Esophagus squamous epithelium (tissue), 5 donors: ENCODE measurements around the gene THADA. TPM values are rescaled to one million over a fixed set of nuclear protein-coding genes. Genes with fewer than 3 reads are reported as not detected.

Source experiments
- DNase-seq: peaks from one replicate; lab custom pipeline; 2025; lab: John Stamatoyannopoulos, UW
- H3K27ac ChIP-seq, 4 donors: fragments of 200-600 bp; sonication (generic); one replicate each; pipeline ENCODE4 v1.5.1; 2016 to 2019; ENCODE audit warnings: mild to moderate bottlenecking in 1 of 4
- H3K27me3 ChIP-seq, 4 donors: fragments of 200-600 bp; sonication (generic); 1 replicate in 3 of 4; 2 replicates in 1 of 4; pipeline versions ENCODE4 v1.5.1 to v1.6.0; 2017 to 2021; ENCODE audit warnings: antibody characterized with exemption in 1 of 4
- H3K36me3 ChIP-seq, 3 donors: fragments of 200-600 bp; sonication (generic); one replicate each; pipeline ENCODE4 v1.5.1; 2016 to 2019
- H3K4me1 ChIP-seq, 3 donors: fragments of 200-600 bp; sonication (generic); one replicate each; pipeline ENCODE4 v1.5.1; 2017 to 2019
- H3K4me3 ChIP-seq, 4 donors: fragments of 200-600 bp; sonication (generic); 1 replicate in 3 of 4; 2 replicates in 1 of 4; pipeline ENCODE4 v1.5.1; 2016 to 2019; ENCODE audit warnings: mild to moderate bottlenecking in 2 of 4, moderate library complexity in 1 of 4
- H3K9me3 ChIP-seq, 3 donors: fragments of 200-600 bp; sonication (generic); one replicate each; pipeline ENCODE4 v1.5.1; 2016 to 2019
- CTCF ChIP-seq, 6 experiments: fragments of 450-650 bp in 4 of 6; fragments of 200-600 bp in 2 of 6; sonication (generic) in 2 of 6; IDR thresholded peaks; one replicate each; pipeline ENCODE4 v1.5.1; 2016 to 2019; ENCODE audit warnings: antibody characterized with exemption in 6 of 6, mild to moderate bottlenecking in 4 of 6, moderate library complexity in 4 of 6
- POLR2A ChIP-seq, 4 donors: fragments of 450-650 bp; IDR thresholded peaks; one replicate each; pipeline ENCODE4 v1.6.1; 2017; ENCODE audit warnings: antibody characterized with exemption in 4 of 4, mild to moderate bottlenecking in 4 of 4, moderate library complexity in 3 of 4
- WGBS, 2 donors: methylation state at CpG; one replicate each; pipeline ENCODE4 v1.1.5; 2018; 5-methylcytosine and 5-hydroxymethylcytosine counted together
- intact Hi-C: fragments of 100-400 bp; cut with DNase I; formaldehyde crosslinking; loops from one replicate; pipeline ENCODE4 v1.15.0; 2022
- total RNA-seq, 4 donors: library from RNA; depleted of rRNA; stranded (reverse); fragments of >200 nt; gene quantifications; one replicate each; pipeline ENCODE4 v1.1.0, GENCODE V29; 2016
- donor health status: DM: yes; HTN: yes; CAD: no.

THADA gene
- total RNA-seq, 4 donors from 2014 or later, result 14.0 to 32.2 (median 21.0) TPM

GRCh38 chr2:43521568-43521967 is 74.3 kb downstream of the THADA start:
- TF ChIP-seq POLR2A (IDR thresholded peaks at IDR 0.05), result no peak
- TF ChIP-seq CTCF (IDR thresholded peaks at IDR 0.05), result no peak
- Histone ChIP-seq H3K27me3 (no peaks in the 10 kb centered on the region), H3K9me3 (no peaks in the 10 kb centered on the region), H3K4me3 (no peak overlapping the region), H3K27ac (peak overlapping the region in 3 of 4 donors; percentile 69 to 86 (median 82)), H3K4me1 (peaks cover 0 to 60% (median 33%) of the 10 kb centered on the region in 3 donors), H3K36me3 (peaks cover 0 to 8% (median 0%) of the 10 kb centered on the region in 3 donors)
- DNase-seq, result no peak
- intact Hi-C loops, result no loop called here
- 94 to 95% methylated on average over 2 of the region's 2 CpGs for WGBS, 2 donors

- H3K27ac ChIP-seq, result peak overlapping the region; percentile 69 to 86 (median 78)
- H3K27me3 ChIP-seq, result no peaks in the 10 kb centered on the region
- no peak for DNase-seq
- H3K36me3 ChIP-seq, result peaks cover 0 to 8% (median 0%) of the 10 kb centered on the region in 3 donors
- intact Hi-C loops, result no loop called here
- no peak overlapping the region for H3K4me3 ChIP-seq
- TF ChIP-seq POLR2A (IDR thresholded peaks at IDR 0.05), result no peak
- TF ChIP-seq CTCF (IDR thresholded peaks at IDR 0.05), result no peak
- 93 to 95% methylated on average over 2 of the region's 2 CpGs for WGBS, 2 donors
- H3K4me1 ChIP-seq, result peaks cover 0 to 61% (median 32%) of the 10 kb centered on the region in 3 donors
- no peaks in the 10 kb centered on the region for H3K9me3 ChIP-seq
Observed at GRCh38 chr2:43520919-43521318, 74.9 kb downstream of the THADA start.

- no peak for DNase-seq
- H3K4me1 ChIP-seq, result peaks cover 0 to 67% (median 32%) of the 10 kb centered on the region in 3 donors
- H3K27ac ChIP-seq, result peak overlapping the region; percentile 75 to 88 (median 84)
Observed at GRCh38 chr2:43519643-43520221, 76.1 kb downstream of the THADA start.

GRCh38 chr2:43518718-43519117 is 77.1 kb downstream of the THADA start:
- TF ChIP-seq CTCF (IDR thresholded peaks at IDR 0.05), result no peak
- no peak for TF ChIP-seq POLR2A (IDR thresholded peaks at IDR 0.05)
- Histone ChIP-seq H3K9me3 (no peaks in the 10 kb centered on the region), H3K27ac (peak overlapping the region; percentile 75 to 88 (median 84)), H3K4me1 (peaks cover 0 to 63% (median 32%) of the 10 kb centered on the region in 3 donors), H3K27me3 (no peaks in the 10 kb centered on the region), H3K36me3 (no peaks in the 10 kb centered on the region), H3K4me3 (no peak overlapping the region)
- no peak for DNase-seq
- WGBS, 2 donors, result 88 to 91% methylated on average over 2 of the region's 2 CpGs
- intact Hi-C loops, result no loop called here

More at GRCh38 chr2:43519643-43520221, 76.1 kb downstream of the THADA start:
- intact Hi-C loops, result no loop called here
- TF ChIP-seq POLR2A (IDR thresholded peaks at IDR 0.05), result peak in 1 of 4 donors; percentile 7
- TF ChIP-seq CTCF (IDR thresholded peaks at IDR 0.05), result no peak
- 27 to 29% methylated on average over 2 of the region's 2 CpGs for WGBS, 2 donors
- no peaks in the 10 kb centered on the region for H3K27me3 ChIP-seq
- no peaks in the 10 kb centered on the region for H3K9me3 ChIP-seq
- no peak overlapping the region for H3K4me3 ChIP-seq
- no peaks in the 10 kb centered on the region for H3K36me3 ChIP-seq

GRCh38 chr2:43518181-43518580 is 77.7 kb downstream of the THADA start:
- intact Hi-C loops, result no loop called here
- Histone ChIP-seq H3K4me3 (no peak overlapping the region), H3K36me3 (no peaks in the 10 kb centered on the region), H3K27me3 (no peaks in the 10 kb centered on the region), H3K4me1 (peaks cover 0 to 67% (median 38%) of the 10 kb centered on the region in 3 donors), H3K27ac (peak overlapping the region; percentile 75 to 88 (median 84)), H3K9me3 (no peaks in the 10 kb centered on the region)
- WGBS, 2 donors, result 10 to 12% methylated on average over 1 of the region's 1 CpG
- no peak for TF ChIP-seq POLR2A (IDR thresholded peaks at IDR 0.05)
- no peak for DNase-seq
